WTC11 (cell line): ENCODE results near the gene HEATR5A. TPM values are rescaled to one million over a fixed set of nuclear protein-coding genes. Genes with fewer than 3 reads are reported as not detected.

Source experiments
- total RNA-seq: library from RNA; stranded (reverse); gene quantifications from 3 replicates; pipeline ENCODE4 v1.2.3, GENCODE V29; 2021

The HEATR5A gene
- total RNA-seq, 1 experiment from 2014 or later: 36.2 TPM

Other genes starting within 250 kb of the HEATR5A start
- gene HECTD1, start 212.8 kb downstream of the HEATR5A start, total RNA-seq: 81.7 to 89.1 TPM (median 88.5 TPM) in 3 replicates
- 16.7 to 18.5 TPM (median 17.9 TPM) in 3 replicates for gene DTD2, start 37.0 kb upstream of the HEATR5A start, total RNA-seq
- not detected in 3 replicates for gene GPR33, start 67.5 kb upstream of the HEATR5A start, total RNA-seq
- gene NUBPL, start 140.9 kb upstream of the HEATR5A start, total RNA-seq: 11.6 to 15.5 TPM (median 14.2 TPM) in 3 replicates